AG10803 (cell line): ENCODE results near the gene LSM4.

ENCODE experiments used
- DNase-seq: peaks from one replicate; pipeline ENCODE4 v3.0.0; 2010; ENCODE audit warnings: low read depth
- H3K4me3 ChIP-seq: 2 replicates; pipeline ENCODE4 v1.5.1; 2011; ENCODE audit warnings: mild to moderate bottlenecking, low read length, control low read depth
- CTCF ChIP-seq: conservative IDR thresholded peaks from 2 replicates; pipeline ENCODE4 v1.5.1; 2011; ENCODE audit warnings: mild to moderate bottlenecking, low read length, control low read depth, inconsistent platforms

LSM4 gene

GRCh38 chr19:18257503-18258470 lies 65.1 kb downstream of the LSM4 start:
- H3K4me3 ChIP-seq: no peak overlapping the region
- DNase-seq: no peak
- TF ChIP-seq CTCF: no peak
